ENCODE measurements around the gene CHST11.

Gene CHST11

DNA sequence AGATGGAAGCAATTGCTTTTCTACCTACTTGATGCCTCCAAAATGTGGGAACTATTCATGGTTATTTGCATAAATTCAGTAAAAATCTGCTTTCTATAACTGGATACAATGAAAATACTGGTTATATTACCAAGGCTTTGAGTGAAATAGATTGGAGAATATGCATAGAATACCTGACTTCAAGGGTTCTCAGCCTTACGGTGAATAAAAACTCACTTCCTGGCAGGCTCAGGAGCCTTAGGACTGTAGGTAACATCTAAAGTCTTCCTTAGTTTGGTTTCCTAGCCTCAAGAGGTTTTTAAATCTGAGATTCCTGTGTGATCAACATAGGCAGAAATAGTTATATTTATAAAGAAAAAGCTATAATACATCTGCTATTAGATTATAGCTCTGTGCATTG lies 342.7 kb downstream of the CHST11 start:
- Histone ChIP-seq H3K36me3 (ENCODE audit: control insufficient read depth, low read length) (no peaks in the 10 kb centered on the region), H3K4me1 (ENCODE audit: control insufficient read depth, low read length) (no peaks in the 10 kb centered on the region), H3K4me3 (ENCODE audit: low read length) (no peak overlapping the region), H3K4me2 (ENCODE audit: low read length) (no peak overlapping the region), H3F3A (ENCODE audit: control insufficient read depth, insufficient read depth) (no peaks in the 10 kb centered on the region), H4K20me1 (ENCODE audit: control insufficient read depth, insufficient read depth, low read depth, low read length) (no peaks in the 10 kb centered on the region), H3K79me2 (ENCODE audit: control insufficient read depth, low read length) (no peaks in the 10 kb centered on the region), H3K27ac (ENCODE audit: low read depth, low read length) (no peak overlapping the region), H3K9me2 (replicated peaks; ENCODE audit: control insufficient read depth, low read length) (no peaks in the 10 kb centered on the region), H3K27me3 (ENCODE audit: control insufficient read depth, low read length) (no peaks in the 10 kb centered on the region), H3K9me3 (ENCODE audit: control insufficient read depth, insufficient read depth, low read length) (no peaks in the 10 kb centered on the region)
- no peak for TF ChIP-seq EZH2phosphoT487 (IDR thresholded peaks at IDR 0.05; ENCODE audit: borderline replicate concordance, low read length)
- TF ChIP-seq CTCF (IDR thresholded peaks at IDR 0.05; ENCODE audit: low read depth, low read length, poor library complexity, severe bottlenecking) = no peak

DNA sequence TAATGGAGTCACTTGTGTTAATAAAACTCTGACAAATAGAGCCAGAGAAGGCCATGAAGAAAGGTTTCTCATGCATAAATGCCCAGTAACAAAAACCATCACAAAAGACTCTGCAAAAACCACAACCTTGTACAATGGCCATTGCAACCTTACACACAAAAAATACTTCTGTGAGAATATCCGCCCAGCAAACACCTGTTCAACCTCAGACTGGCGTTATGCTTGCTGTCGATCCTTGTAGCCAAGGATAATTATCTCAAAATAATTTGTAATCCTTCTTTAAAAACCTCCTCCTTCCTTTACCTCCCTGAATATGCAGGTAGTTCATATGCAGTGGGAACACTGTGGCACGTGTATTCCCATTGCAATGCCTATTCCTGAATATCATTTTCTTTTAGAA lies 344.3 kb downstream of the CHST11 start:
- Histone ChIP-seq H3K79me2 (ENCODE audit: control insufficient read depth, low read length) (no peaks in the 10 kb centered on the region), H4K20me1 (ENCODE audit: control insufficient read depth, insufficient read depth, low read depth, low read length) (no peaks in the 10 kb centered on the region), H3F3A (ENCODE audit: control insufficient read depth, insufficient read depth) (no peaks in the 10 kb centered on the region), H3K4me3 (ENCODE audit: low read length) (no peak overlapping the region), H3K4me2 (ENCODE audit: low read length) (no peak overlapping the region), H3K36me3 (ENCODE audit: control insufficient read depth, low read length) (no peaks in the 10 kb centered on the region), H3K9me3 (ENCODE audit: control insufficient read depth, insufficient read depth, low read length) (no peaks in the 10 kb centered on the region), H3K27me3 (ENCODE audit: control insufficient read depth, low read length) (no peaks in the 10 kb centered on the region), H3K27ac (ENCODE audit: low read depth, low read length) (no peak overlapping the region), H3K4me1 (ENCODE audit: control insufficient read depth, low read length) (no peaks in the 10 kb centered on the region), H3K9me2 (replicated peaks; ENCODE audit: control insufficient read depth, low read length) (no peaks in the 10 kb centered on the region)
- no peak for TF ChIP-seq EZH2phosphoT487 (IDR thresholded peaks at IDR 0.05; ENCODE audit: borderline replicate concordance, low read length)
- no peak for TF ChIP-seq CTCF (IDR thresholded peaks at IDR 0.05; ENCODE audit: low read depth, low read length, poor library complexity, severe bottlenecking)

GRCh38 chr12:104801427-104801826 lies 344.7 kb downstream of the CHST11 start:
- no peaks in the 10 kb centered on the region for H3K79me2 ChIP-seq (ENCODE audit: control insufficient read depth, low read length)
- TF ChIP-seq EZH2phosphoT487 (IDR thresholded peaks at IDR 0.05; ENCODE audit: borderline replicate concordance, low read length) (no peak), CTCF (IDR thresholded peaks at IDR 0.05; ENCODE audit: low read depth, low read length, poor library complexity, severe bottlenecking) (no peak)
- no peak overlapping the region for H3K27ac ChIP-seq (ENCODE audit: low read depth, low read length)
- no peak overlapping the region for H3K4me3 ChIP-seq (ENCODE audit: low read length)
- H3K36me3 ChIP-seq (ENCODE audit: control insufficient read depth, low read length) = no peaks in the 10 kb centered on the region
- H3F3A ChIP-seq (ENCODE audit: control insufficient read depth, insufficient read depth) = no peaks in the 10 kb centered on the region
- H3K27me3 ChIP-seq (ENCODE audit: control insufficient read depth, low read length) = no peaks in the 10 kb centered on the region
- H3K9me3 ChIP-seq (ENCODE audit: control insufficient read depth, insufficient read depth, low read length) = no peaks in the 10 kb centered on the region
- H4K20me1 ChIP-seq (ENCODE audit: control insufficient read depth, insufficient read depth, low read depth, low read length) = no peaks in the 10 kb centered on the region
- H3K4me2 ChIP-seq (ENCODE audit: low read length) = no peak overlapping the region
- no peaks in the 10 kb centered on the region for H3K4me1 ChIP-seq (ENCODE audit: control insufficient read depth, low read length)
- H3K9me2 ChIP-seq (replicated peaks; ENCODE audit: control insufficient read depth, low read length) = no peaks in the 10 kb centered on the region

DNA sequence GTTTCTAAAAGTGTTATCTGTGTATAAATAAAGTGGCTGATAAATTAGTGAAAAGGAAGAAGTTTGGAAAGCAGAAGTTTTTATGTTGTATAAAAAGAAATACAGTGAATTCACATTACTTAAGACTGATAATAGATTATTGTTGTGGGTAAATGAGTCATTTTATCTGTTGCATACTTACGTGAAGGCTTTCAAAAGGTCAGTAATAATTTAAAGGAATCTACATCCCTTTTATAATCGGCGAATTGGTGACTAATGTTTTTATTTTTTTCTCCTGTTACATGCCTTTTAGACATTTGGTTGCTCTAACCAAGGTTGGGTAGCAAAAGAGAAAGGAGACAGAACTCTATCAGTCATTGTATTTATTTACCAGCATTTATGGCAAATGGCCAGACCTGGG lies 345.5 kb downstream of the CHST11 start:
- Histone ChIP-seq H3K27ac (ENCODE audit: low read depth, low read length) (no peak overlapping the region), H3K79me2 (ENCODE audit: control insufficient read depth, low read length) (no peaks in the 10 kb centered on the region), H3K27me3 (ENCODE audit: control insufficient read depth, low read length) (no peaks in the 10 kb centered on the region), H3K9me2 (replicated peaks; ENCODE audit: control insufficient read depth, low read length) (no peaks in the 10 kb centered on the region), H4K20me1 (ENCODE audit: control insufficient read depth, insufficient read depth, low read depth, low read length) (no peaks in the 10 kb centered on the region), H3K9me3 (ENCODE audit: control insufficient read depth, insufficient read depth, low read length) (no peaks in the 10 kb centered on the region), H3K4me2 (ENCODE audit: low read length) (no peak overlapping the region), H3K36me3 (ENCODE audit: control insufficient read depth, low read length) (no peaks in the 10 kb centered on the region), H3K4me3 (ENCODE audit: low read length) (no peak overlapping the region), H3F3A (ENCODE audit: control insufficient read depth, insufficient read depth) (no peaks in the 10 kb centered on the region), H3K4me1 (ENCODE audit: control insufficient read depth, low read length) (no peaks in the 10 kb centered on the region)
- no peak for TF ChIP-seq EZH2phosphoT487 (IDR thresholded peaks at IDR 0.05; ENCODE audit: borderline replicate concordance, low read length)
- no peak for TF ChIP-seq CTCF (IDR thresholded peaks at IDR 0.05; ENCODE audit: low read depth, low read length, poor library complexity, severe bottlenecking)

Data from DOHH2 (cell line).